H9 (cell line): Measurements from ENCODE around the gene SYT2. TPM values are rescaled to one million over a fixed set of nuclear protein-coding genes. Genes with fewer than 3 reads are reported as not detected.

Source experiments
- DNase-seq: peaks from one replicate; pipeline ENCODE4 v3.0.0-alpha.2; 2017
- H2AFZ ChIP-seq: one replicate; pipeline ENCODE4 v1.6.1; 2013; ENCODE audit warnings: mild to moderate bottlenecking, low read length, control low read depth, moderate library complexity
- H2AK5ac ChIP-seq: 2 replicates; pipeline ENCODE4 v1.6.1; 2013; ENCODE audit warnings: low read length, control low read depth, mixed read lengths; ENCODE audit not compliant: insufficient read length
- H2BK120ac ChIP-seq: one replicate; pipeline ENCODE4 v1.6.1; 2013; ENCODE audit warnings: low read depth, mild to moderate bottlenecking, low read length, control low read depth, inconsistent platforms; ENCODE audit not compliant: poor library complexity, severe bottlenecking
- H2BK12ac ChIP-seq: 2 replicates; pipeline ENCODE4 v1.6.1; 2013; ENCODE audit warnings: low read length, control low read depth, mixed read lengths, low read depth; ENCODE audit not compliant: insufficient read length
- H2BK15ac ChIP-seq: 2 replicates; pipeline ENCODE4 v1.6.1; 2013; ENCODE audit warnings: low read depth, low read length, control low read depth
- H2BK20ac ChIP-seq: one replicate; pipeline ENCODE4 v1.6.1; 2013; ENCODE audit warnings: low read depth, mild to moderate bottlenecking, low read length, control low read depth, inconsistent platforms; ENCODE audit not compliant: poor library complexity, severe bottlenecking
- H2BK5ac ChIP-seq: 2 replicates; pipeline ENCODE4 v1.6.1; 2013; ENCODE audit warnings: low read length, control low read depth, mixed read lengths; ENCODE audit not compliant: insufficient read length
- H3K14ac ChIP-seq: 2 replicates; pipeline ENCODE4 v1.6.1; 2013; ENCODE audit warnings: low read length, control low read depth; ENCODE audit not compliant: insufficient read depth
- H3K18ac ChIP-seq: 2 replicates; pipeline ENCODE4 v1.6.1; 2013; ENCODE audit warnings: low read depth, mild to moderate bottlenecking, mixed read lengths, low read length, control low read depth; ENCODE audit not compliant: insufficient read length
- H3K23ac ChIP-seq: 2 replicates; pipeline ENCODE4 v1.6.1; 2013; ENCODE audit warnings: low read length, control low read depth, mixed read lengths, low read depth; ENCODE audit not compliant: insufficient read length
- H3K23me2 ChIP-seq: 2 replicates; pipeline ENCODE4 v1.6.1; 2013; ENCODE audit warnings: low read depth, mild to moderate bottlenecking, mixed read lengths, low read length, control low read depth; ENCODE audit not compliant: insufficient read length, poor library complexity, severe bottlenecking
- H3K27ac ChIP-seq: 2 replicates; pipeline ENCODE4 v1.5.1; 2013; ENCODE audit warnings: low read length, control low read depth, mixed read lengths, low read depth; ENCODE audit not compliant: insufficient read length
- H3K27me3 ChIP-seq: 2 replicates; pipeline ENCODE4 v1.6.1; 2013; ENCODE audit warnings: low read length, control low read depth, inconsistent platforms; ENCODE audit not compliant: insufficient read depth
- H3K4ac ChIP-seq: 2 replicates; pipeline ENCODE4 v1.6.1; 2013; ENCODE audit warnings: low read depth, mild to moderate bottlenecking, control low read depth, inconsistent platforms, low read length, moderate library complexity
- H3K4me1 ChIP-seq: 2 replicates; pipeline ENCODE4 v1.6.1; 2013; ENCODE audit warnings: low read length, control low read depth, inconsistent platforms; ENCODE audit not compliant: insufficient read depth
- H3K4me2 ChIP-seq: 2 replicates; pipeline ENCODE4 v1.6.1; 2013; ENCODE audit warnings: low read length, control low read depth, mixed read lengths; ENCODE audit not compliant: insufficient read length, insufficient read depth
- H3K56ac ChIP-seq: 2 replicates; pipeline ENCODE4 v1.6.1; 2013; ENCODE audit warnings: low read depth, mild to moderate bottlenecking, mixed read lengths, low read length, control low read depth; ENCODE audit not compliant: insufficient read length
- H3K79me1 ChIP-seq: 2 replicates; pipeline ENCODE4 v1.6.1; 2013; ENCODE audit warnings: low read depth, mild to moderate bottlenecking, moderate library complexity, low read length, control low read depth, inconsistent platforms; ENCODE audit not compliant: insufficient read depth, poor library complexity, severe bottlenecking
- H3K79me2 ChIP-seq: 2 replicates; pipeline ENCODE4 v1.6.1; 2013; ENCODE audit warnings: low read length, control low read depth, inconsistent platforms; ENCODE audit not compliant: insufficient read depth
- H3K9ac ChIP-seq: 2 replicates; pipeline ENCODE4 v1.6.1; 2013; ENCODE audit warnings: low read length, control low read depth, mixed read lengths; ENCODE audit not compliant: insufficient read length; ENCODE audit errors: extremely low read depth
- H3K9me3 ChIP-seq: one replicate; pipeline ENCODE4 v1.6.1; 2013; ENCODE audit warnings: low read depth, low read length, inconsistent platforms; ENCODE audit not compliant: control insufficient read depth
- H3T11ph ChIP-seq: one replicate; pipeline ENCODE4 v1.6.1; 2013; ENCODE audit warnings: mild to moderate bottlenecking, low read length, control low read depth, inconsistent platforms
- H4K20me1 ChIP-seq: one replicate; pipeline ENCODE4 v1.6.1; 2013; ENCODE audit not compliant: control insufficient read depth, insufficient read length, insufficient read depth
- H4K5ac ChIP-seq: 2 replicates; pipeline ENCODE4 v1.6.1; 2013; ENCODE audit warnings: low read depth, mild to moderate bottlenecking, mixed read lengths, low read length, control low read depth; ENCODE audit not compliant: insufficient read length
- H4K8ac ChIP-seq: replicated peaks from 2 replicates; pipeline ENCODE4 v1.6.1; 2013; ENCODE audit warnings: low read length, control low read depth, mixed read lengths, low read depth; ENCODE audit not compliant: insufficient read length
- H4K91ac ChIP-seq: 2 replicates; pipeline ENCODE4 v1.6.1; 2013; ENCODE audit warnings: low read depth, mild to moderate bottlenecking, moderate library complexity, mixed read lengths, low read length, control low read depth; ENCODE audit not compliant: insufficient read length
- H3K27ac Mint-ChIP-seq, 3 experiments: 2 replicates in 2 of 3; 3 replicates in 1 of 3; pipeline ENCODE4 v1.8.0; 2020 to 2021; ENCODE audit warnings: mixed read lengths in 3 of 3, mild to moderate bottlenecking in 1 of 3, moderate library complexity in 1 of 3
- H3K27me3 Mint-ChIP-seq: 2 replicates; pipeline ENCODE4 v1.8.0; 2021; ENCODE audit warnings: low read depth, mild to moderate bottlenecking, moderate library complexity, mixed read lengths
- H3K36me3 Mint-ChIP-seq, 3 experiments: 2 replicates in 2 of 3; 3 replicates in 1 of 3; pipeline ENCODE4 v1.8.0; 2020 to 2021; ENCODE audit warnings: low read depth in 3 of 3, mixed read lengths in 3 of 3; ENCODE audit not compliant: insufficient read depth in 1 of 3
- H3K4me1 Mint-ChIP-seq, 2 experiments: 2 replicates each; pipeline ENCODE4 v1.8.0; 2020; ENCODE audit warnings: mixed read lengths in 2 of 2
- H3K4me3 Mint-ChIP-seq, 2 experiments: 2 replicates in 1 of 2; 3 replicates in 1 of 2; pipeline ENCODE4 v1.8.0; 2020 to 2021; ENCODE audit warnings: mild to moderate bottlenecking in 2 of 2, mixed read lengths in 2 of 2, moderate library complexity in 1 of 2
- H3K9me3 Mint-ChIP-seq, 2 experiments: 2 replicates in 1 of 2; 3 replicates in 1 of 2; pipeline ENCODE4 v1.8.0; 2020; ENCODE audit warnings: mild to moderate bottlenecking in 2 of 2, mixed read lengths in 2 of 2, moderate library complexity in 1 of 2
- CTCF ChIP-seq: fragments of 200-600 bp; sonication (generic); conservative IDR thresholded peaks from 3 replicates; pipeline ENCODE4 v1.8.0; 2021; ENCODE audit warnings: antibody characterized with exemption, mild to moderate bottlenecking
- WGBS: extraction: QIAGEN DNeasy Blood & Tissue Kit; methylation state at CpG from one replicate; pipeline ENCODE4 v1.1.7; 2013; ENCODE audit warnings: missing lambda C conversion rate, low lambda C conversion rate, mixed read lengths; ENCODE audit not compliant: insufficient read length; ENCODE audit errors: extremely low coverage; 5-methylcytosine and 5-hydroxymethylcytosine counted together
- total RNA-seq: library from RNA; stranded (reverse); gene quantifications from 2 replicates; pipeline ENCODE4 v1.2.1, GENCODE V29; 2021

The SYT2 gene
- total RNA-seq, 1 experiment from 2014 or later: 3.3 TPM

- no peak overlapping the region for H3K4me2 ChIP-seq
- no peak overlapping the region for H4K91ac ChIP-seq
- no CpG with 5 or more reads among the region's 2 CpGs for WGBS
- H3K14ac ChIP-seq: no peak overlapping the region
- no peaks in the 10 kb centered on the region for H3K79me1 ChIP-seq
- no peak overlapping the region for H2BK5ac ChIP-seq
- H2AFZ ChIP-seq: no peak overlapping the region
- H3K27ac ChIP-seq: no peak overlapping the region
- Mint-ChIP-seq H3K9me3 (no peaks in the 10 kb centered on the region), H3K27me3 (no peaks in the 10 kb centered on the region), H3K27ac (no peak overlapping the region), H3K4me1 (peaks cover 56 to 64% of the 10 kb centered on the region in 2 experiments), H3K4me3 (no peak overlapping the region), H3K36me3 (no peaks in the 10 kb centered on the region; a peak in 1 of 7 replicates)
- H4K20me1 ChIP-seq: no peaks in the 10 kb centered on the region
- no peaks in the 10 kb centered on the region for H3K79me2 ChIP-seq
- H2BK12ac ChIP-seq: no peak overlapping the region
- no peak overlapping the region for H2BK15ac ChIP-seq
- DNase-seq: no peak
- H3K23ac ChIP-seq: no peak overlapping the region
- no peak overlapping the region for H2AK5ac ChIP-seq
- no peak overlapping the region for H3K18ac ChIP-seq
- no peak overlapping the region for H3K4ac ChIP-seq
- H3T11ph ChIP-seq: no peak overlapping the region
- no peak overlapping the region for H2BK20ac ChIP-seq
- H3K23me2 ChIP-seq: no peaks in the 10 kb centered on the region
- no peak for TF ChIP-seq CTCF
- no peak overlapping the region for H3K56ac ChIP-seq
- no peaks in the 10 kb centered on the region for H3K9me3 ChIP-seq
- H3K9ac ChIP-seq: no peak overlapping the region
- H2BK120ac ChIP-seq: no peak overlapping the region
- no peak overlapping the region for H4K8ac ChIP-seq
- no peak overlapping the region for H4K5ac ChIP-seq
- peaks cover 22% of the 10 kb centered on the region; the same call in 1 of the 2 replicates for H3K4me1 ChIP-seq
- H3K27me3 ChIP-seq: no peaks in the 10 kb centered on the region
Observed at GRCh38 chr1:202564958-202565495, 145.2 kb downstream of the SYT2 start.
